Measurements from ENCODE around the gene RHAG.
"Not testable (repeated sequence)": the region's sequence is repeated elsewhere in the genome, so short reads cannot be mapped to it uniquely, and the experiment has no call there.

The RHAG gene

GRCh38 chr6:49635978-49636712 is 494 bp downstream of the RHAG start:
- DNase-seq (ENCODE audit: low read depth in 3 of 3): no peak

- DNase-seq (ENCODE audit: low read depth in 3 of 3): no peak
Observed at GRCh38 chr6:49635480-49635879, 1.2 kb downstream of the RHAG start.

GRCh38 chr6:49634836-49635218 is 1.8 kb downstream of the RHAG start:
- no peak for DNase-seq (ENCODE audit: low read depth in 3 of 3)

- DNase-seq (ENCODE audit: low read depth in 3 of 3): no peak
Observed at GRCh38 chr6:49634092-49634835, 2.4 kb downstream of the RHAG start.

GRCh38 chr6:49633541-49633940 is 3.1 kb downstream of the RHAG start:
- DNase-seq (ENCODE audit: low read depth in 3 of 3): no peak

- no peak for DNase-seq (ENCODE audit: low read depth in 3 of 3)
Observed at GRCh38 chr6:49632727-49633126, 3.9 kb downstream of the RHAG start.

- not testable (repeated sequence) for DNase-seq (ENCODE audit: low read depth in 3 of 3)
Observed at GRCh38 chr6:49629485-49630088, 7.1 kb downstream of the RHAG start.

- no peak for DNase-seq (ENCODE audit: low read depth in 3 of 3)
Observed at GRCh38 chr6:49626811-49627210, 9.8 kb downstream of the RHAG start.

GRCh38 chr6:49618257-49618656 is 18.4 kb downstream of the RHAG start:
- DNase-seq (ENCODE audit: low read depth in 3 of 3): no peak

GRCh38 chr6:49614144-49614543 is 22.5 kb downstream of the RHAG start:
- not testable (repeated sequence) for DNase-seq (ENCODE audit: low read depth in 3 of 3)

GRCh38 chr6:49609285-49609684 is 27.4 kb downstream of the RHAG start:
- no peak for DNase-seq (ENCODE audit: low read depth in 3 of 3)

- DNase-seq (ENCODE audit: low read depth in 3 of 3): not testable (repeated sequence)
Observed at GRCh38 chr6:49608275-49608674, 28.4 kb downstream of the RHAG start.

- no peak for DNase-seq (ENCODE audit: low read depth in 3 of 3)
Observed at GRCh38 chr6:49607391-49607982, 29.2 kb downstream of the RHAG start.

GRCh38 chr6:49606721-49607390 is 29.8 kb downstream of the RHAG start:
- no peak for DNase-seq (ENCODE audit: low read depth in 3 of 3)

- DNase-seq (ENCODE audit: low read depth in 3 of 3): not testable (repeated sequence)
Observed at GRCh38 chr6:49604080-49604479, 32.6 kb downstream of the RHAG start.

GRCh38 chr6:49587262-49587661 is 49.4 kb downstream of the RHAG start:
- DNase-seq (ENCODE audit: low read depth in 3 of 3): not testable (repeated sequence)

- DNase-seq (ENCODE audit: low read depth in 3 of 3): no peak
Observed at GRCh38 chr6:49582529-49582928, 54.1 kb downstream of the RHAG start.

- DNase-seq (ENCODE audit: low read depth in 3 of 3): no peak
Observed at GRCh38 chr6:49579649-49580048, 57.0 kb downstream of the RHAG start.

- no peak for DNase-seq (ENCODE audit: low read depth in 3 of 3)
Observed at GRCh38 chr6:49576618-49577017, 60.0 kb downstream of the RHAG start.

GRCh38 chr6:49570474-49571079 is 66.1 kb downstream of the RHAG start:
- DNase-seq (ENCODE audit: low read depth in 3 of 3): no peak

- no peak for DNase-seq (ENCODE audit: low read depth in 3 of 3)
Observed at GRCh38 chr6:49565855-49566254, 70.8 kb downstream of the RHAG start.
